Breast epithelium (tissue), 4 donors: ENCODE results near the gene PTRH2. TPM values are rescaled to one million over a fixed set of nuclear protein-coding genes. Genes with fewer than 3 reads are reported as not detected.

Experiments used
- DNase-seq, 2 donors: peaks; one replicate each; pipeline ENCODE4 v3.0.0-alpha.2; 2019; ENCODE audit warnings: low spot score in 2 of 2
- H3K27ac ChIP-seq, 2 donors: fragments of 200-600 bp; sonication (generic) in 1 of 2; one replicate each; pipeline ENCODE4 v1.5.1; 2016 to 2019; ENCODE audit warnings: mild to moderate bottlenecking in 1 of 2
- H3K27me3 ChIP-seq, 2 donors: fragments of 200-600 bp; sonication (generic) in 1 of 2; one replicate each; pipeline versions ENCODE4 v1.5.1 to v1.6.0; 2017 to 2019; ENCODE audit warnings: control low read depth in 1 of 2, mild to moderate bottlenecking in 1 of 2
- H3K36me3 ChIP-seq: fragments of 200-600 bp; one replicate; pipeline ENCODE4 v1.5.1; 2019
- H3K4me1 ChIP-seq, 2 donors: fragments of 200-600 bp; sonication (generic); one replicate each; pipeline ENCODE4 v1.5.1; 2016 to 2019; ENCODE audit warnings: control low read depth in 1 of 2
- H3K4me3 ChIP-seq, 3 donors: fragments of 200-600 bp; sonication (generic); 1 replicate in 2 of 3; 2 replicates in 1 of 3; pipeline ENCODE4 v1.5.1; 2016 to 2019; ENCODE audit warnings: mild to moderate bottlenecking in 3 of 3, moderate library complexity in 2 of 3
- H3K9me3 ChIP-seq, 2 donors: fragments of 200-600 bp; sonication (generic) in 1 of 2; one replicate each; pipeline ENCODE4 v1.5.1; 2016 to 2019; ENCODE audit warnings: control low read depth in 1 of 2
- CTCF ChIP-seq, 3 donors: fragments of 450-650 bp; IDR thresholded peaks; one replicate each; pipeline ENCODE4 v1.5.1; 2016 to 2017; ENCODE audit warnings: antibody characterized with exemption in 3 of 3, mild to moderate bottlenecking in 3 of 3, moderate library complexity in 3 of 3
- POLR2A ChIP-seq: fragments of 450-650 bp; IDR thresholded peaks from one replicate; pipeline ENCODE4 v1.6.1; 2016; ENCODE audit warnings: antibody characterized with exemption, mild to moderate bottlenecking, moderate library complexity
- POLR2AphosphoS5 ChIP-seq, 3 donors: sonication (generic); formaldehyde crosslinking; IDR thresholded peaks; one replicate each; pipeline ENCODE4 v1.6.1; 2017; ENCODE audit warnings: antibody characterized with exemption in 3 of 3
- intact Hi-C: fragments of 100-400 bp; cut with DNase I; formaldehyde crosslinking; loops from one replicate; pipeline ENCODE4 v1.15.1; 2023; ENCODE audit warnings: low total_unique reads
- total RNA-seq, 3 donors: library from RNA; depleted of rRNA; stranded (reverse); fragments of >200 nt; gene quantifications; one replicate each; pipeline ENCODE4 v1.1.0, GENCODE V29; 2016

Gene PTRH2
- total RNA-seq, 3 donors from 2014 or later: 21.0 to 27.7 (median 26.5) TPM

GRCh38 chr17:59730268-59730834 is 23.1 kb upstream of the PTRH2 start:
- Histone ChIP-seq H3K4me3 (no peak overlapping the region), H3K27ac (no peak overlapping the region), H3K9me3 (no peaks in the 10 kb centered on the region), H3K27me3 (no peaks in the 10 kb centered on the region), H3K4me1 (peaks cover 0 to 1% of the 10 kb centered on the region in 2 donors), H3K36me3 (no peaks in the 10 kb centered on the region)
- TF ChIP-seq POLR2A: no peak
- intact Hi-C loops: no loop called here
- no peak for DNase-seq

- no peak for DNase-seq
- intact Hi-C loops: loop anchor here (2.0 kb wide), 1 partner anchor 19 kb away; no protein-coding TSS in a partner anchor
These were observed 20.7 kb upstream of the PTRH2 start for GRCh38 chr17:59727817-59728533.

GRCh38 chr17:59725691-59726090 is 18.5 kb upstream of the PTRH2 start:
- Histone ChIP-seq H3K4me1 (peaks cover 0 to 2% of the 10 kb centered on the region in 2 donors), H3K36me3 (no peaks in the 10 kb centered on the region), H3K9me3 (no peaks in the 10 kb centered on the region), H3K27me3 (no peaks in the 10 kb centered on the region), H3K27ac (peak overlapping the region; percentile 55 to 81), H3K4me3 (no peak overlapping the region)
- no peak for DNase-seq
- intact Hi-C loops: loop anchor here (2.0 kb wide), 1 partner anchor 17 kb away; no protein-coding TSS in a partner anchor
- TF ChIP-seq POLR2A (no peak), POLR2AphosphoS5 (IDR thresholded peaks at IDR 0.05) (no peak), CTCF (IDR thresholded peaks at IDR 0.05) (no peak)

More at GRCh38 chr17:59727817-59728533, 20.7 kb upstream of the PTRH2 start:
- Histone ChIP-seq H3K36me3 (no peaks in the 10 kb centered on the region), H3K27me3 (no peaks in the 10 kb centered on the region), H3K9me3 (no peaks in the 10 kb centered on the region), H3K27ac (no peak overlapping the region), H3K4me1 (peaks cover 0 to 2% of the 10 kb centered on the region in 2 donors), H3K4me3 (no peak overlapping the region)
- TF ChIP-seq POLR2A: no peak
- TF ChIP-seq CTCF (IDR thresholded peaks at IDR 0.05): no peak
- TF ChIP-seq POLR2AphosphoS5 (IDR thresholded peaks at IDR 0.05): no peak

- intact Hi-C loops: no loop called here
- peak overlapping the region; percentile 25 to 70 for H3K27ac ChIP-seq
- no peaks in the 10 kb centered on the region for H3K27me3 ChIP-seq
- no peak overlapping the region for H3K4me3 ChIP-seq
- H3K36me3 ChIP-seq: no peaks in the 10 kb centered on the region
- TF ChIP-seq POLR2AphosphoS5 (IDR thresholded peaks at IDR 0.05) (no peak), POLR2A (no peak), CTCF (IDR thresholded peaks at IDR 0.05) (no peak)
- DNase-seq: no peak
- H3K4me1 ChIP-seq: peaks cover 0 to 2% of the 10 kb centered on the region in 2 donors
- H3K9me3 ChIP-seq: no peaks in the 10 kb centered on the region
These were observed 16.4 kb upstream of the PTRH2 start for GRCh38 chr17:59723607-59724006.

GRCh38 chr17:59723041-59723440 is 15.8 kb upstream of the PTRH2 start:
- Histone ChIP-seq H3K27ac (peak overlapping the region; percentile 25 to 70), H3K9me3 (no peaks in the 10 kb centered on the region), H3K36me3 (no peaks in the 10 kb centered on the region), H3K27me3 (no peaks in the 10 kb centered on the region), H3K4me1 (peaks cover 0 to 2% of the 10 kb centered on the region in 2 donors), H3K4me3 (no peak overlapping the region)
- TF ChIP-seq POLR2A (no peak), POLR2AphosphoS5 (IDR thresholded peaks at IDR 0.05) (no peak), CTCF (IDR thresholded peaks at IDR 0.05) (no peak)
- no peak for DNase-seq
- intact Hi-C loops: no loop called here
